ENCODE measurements around the gene SOS2. TPM values are rescaled to one million over a fixed set of nuclear protein-coding genes. Genes with fewer than 3 reads are reported as not detected.
"Not testable (repeated sequence)": the region's sequence is repeated elsewhere in the genome, so short reads cannot be mapped to it uniquely, and the experiment has no call there.

Gene SOS2
- total RNA-seq, 1 experiment from 2014 or later, result 14.9 TPM

DNA sequence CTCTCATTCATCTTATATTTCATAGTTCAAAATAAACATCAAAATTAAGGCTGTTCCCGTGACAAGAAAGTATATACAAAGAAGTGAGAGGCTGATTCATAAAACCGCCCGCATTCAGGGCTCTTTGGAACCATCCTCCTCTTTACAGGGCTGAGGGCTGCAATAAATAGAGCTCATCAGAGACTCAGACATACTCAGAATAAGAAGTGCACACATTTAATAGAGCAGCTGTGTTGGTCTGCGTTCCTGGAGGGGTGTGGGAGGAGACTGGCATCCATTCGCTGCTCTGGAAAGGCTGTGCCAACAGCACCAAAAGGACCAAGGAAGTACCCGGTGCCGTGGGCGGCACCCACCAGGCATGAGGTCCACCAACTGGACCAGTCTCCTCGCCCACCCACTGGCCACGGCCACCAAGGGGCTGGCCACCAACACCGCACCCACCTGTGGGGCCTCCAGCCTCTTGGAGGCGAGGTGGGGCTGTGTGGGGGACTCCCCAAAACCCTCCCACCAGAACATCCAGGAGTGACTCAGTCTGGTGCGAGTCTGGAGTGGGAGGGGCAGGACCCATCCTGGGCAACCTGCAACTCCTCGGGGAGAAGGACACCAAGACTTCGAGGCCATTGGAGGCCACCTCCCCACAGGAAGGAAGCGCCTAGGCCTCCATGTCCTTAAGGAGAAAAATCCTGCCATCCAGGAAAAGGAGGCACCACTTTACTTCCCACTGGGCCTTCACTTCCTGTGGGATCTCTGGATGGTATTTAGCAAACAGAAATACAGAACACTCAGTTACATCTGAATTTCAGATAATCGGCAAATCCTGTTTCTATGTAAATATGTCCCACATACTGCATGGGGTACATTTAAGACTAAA is 147.7 kb downstream of the SOS2 start:
- no peak for DNase-seq
- Histone ChIP-seq H3K36me3 (ENCODE audit: low read depth) (no peaks in the 10 kb centered on the region), H3K9me2 (ENCODE audit: insufficient read depth) (no peaks in the 10 kb centered on the region), H4K20me1 (ENCODE audit: insufficient read depth) (no peaks in the 10 kb centered on the region), H3K27ac (no peak overlapping the region), H2AFZ (no peak overlapping the region), H3K9me3 (ENCODE audit: insufficient read depth, low read depth) (no peaks in the 10 kb centered on the region), H3K79me2 (ENCODE audit: low read depth) (no peaks in the 10 kb centered on the region), H3K27me3 (ENCODE audit: insufficient read depth, low read depth) (no peaks in the 10 kb centered on the region), H3K4me1 (replicated peaks; ENCODE audit: insufficient read depth) (no peaks in the 10 kb centered on the region; the same call in 1 of the 2 replicates), H3F3A (ENCODE audit: insufficient read depth, low read depth) (peaks cover 4% of the 10 kb centered on the region; the same call in 1 of the 2 replicates), H3K4me2 (no peak overlapping the region), H3K4me3 (no peak overlapping the region)
- CTCF ChIA-PET, result no interaction called here
- POLR2A ChIA-PET (ENCODE audit: unreplicated experiment), result no interaction called here
- intact Hi-C loops (cut with micrococcal nuclease; ENCODE audit: unreplicated experiment), result no loop called here
- TF ChIP-seq, protein P1, sequence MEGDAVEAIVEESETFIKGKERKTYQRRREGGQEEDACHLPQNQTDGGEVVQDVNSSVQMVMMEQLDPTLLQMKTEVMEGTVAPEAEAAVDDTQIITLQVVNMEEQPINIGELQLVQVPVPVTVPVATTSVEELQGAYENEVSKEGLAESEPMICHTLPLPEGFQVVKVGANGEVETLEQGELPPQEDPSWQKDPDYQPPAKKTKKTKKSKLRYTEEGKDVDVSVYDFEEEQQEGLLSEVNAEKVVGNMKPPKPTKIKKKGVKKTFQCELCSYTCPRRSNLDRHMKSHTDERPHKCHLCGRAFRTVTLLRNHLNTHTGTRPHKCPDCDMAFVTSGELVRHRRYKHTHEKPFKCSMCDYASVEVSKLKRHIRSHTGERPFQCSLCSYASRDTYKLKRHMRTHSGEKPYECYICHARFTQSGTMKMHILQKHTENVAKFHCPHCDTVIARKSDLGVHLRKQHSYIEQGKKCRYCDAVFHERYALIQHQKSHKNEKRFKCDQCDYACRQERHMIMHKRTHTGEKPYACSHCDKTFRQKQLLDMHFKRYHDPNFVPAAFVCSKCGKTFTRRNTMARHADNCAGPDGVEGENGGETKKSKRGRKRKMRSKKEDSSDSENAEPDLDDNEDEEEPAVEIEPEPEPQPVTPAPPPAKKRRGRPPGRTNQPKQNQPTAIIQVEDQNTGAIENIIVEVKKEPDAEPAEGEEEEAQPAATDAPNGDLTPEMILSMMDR (conservative IDR thresholded peaks at IDR 0.05), result no peak
- no peak for TF ChIP-seq EZH2 (IDR thresholded peaks at IDR 0.05; ENCODE audit: low read depth)
- BruUV-seq (replicated peaks), result no TSS peak

DNA sequence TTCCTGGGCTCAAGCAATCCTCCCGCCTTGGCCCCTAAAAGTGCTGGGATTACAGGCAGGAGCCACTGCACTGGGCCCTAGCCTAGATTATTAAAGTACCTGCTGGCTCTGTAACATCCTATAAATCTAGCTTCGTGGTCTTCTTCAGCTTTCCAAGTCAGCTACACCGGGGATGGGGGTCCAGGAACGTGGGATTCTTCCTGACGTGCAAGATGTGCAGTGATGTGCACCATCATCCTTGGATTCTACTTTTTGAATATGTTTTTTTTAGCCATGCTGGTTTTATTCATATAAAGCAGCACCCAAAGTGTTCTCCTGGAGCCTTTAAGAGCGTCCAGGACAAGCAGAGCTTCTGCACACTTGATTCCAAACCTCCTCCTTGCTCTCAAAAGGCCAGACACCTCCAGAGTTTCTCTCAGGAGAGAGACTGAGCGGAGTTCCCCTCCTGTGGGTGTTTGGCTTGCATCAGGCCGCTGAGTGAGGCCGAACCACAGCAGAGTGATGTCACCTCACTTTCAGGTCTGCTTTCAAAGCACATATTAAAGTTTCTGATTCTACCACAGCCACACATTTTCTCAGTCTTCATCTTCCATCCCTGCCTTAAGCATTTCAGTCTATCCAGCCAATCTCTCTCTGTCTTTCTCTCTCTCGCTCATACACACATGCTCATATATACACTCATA is 148.5 kb downstream of the SOS2 start:
- H3K27ac ChIP-seq, result no peak overlapping the region
- H3K36me3 ChIP-seq (ENCODE audit: low read depth), result no peaks in the 10 kb centered on the region
- peaks cover 4% of the 10 kb centered on the region; the same call in 1 of the 2 replicates for H3F3A ChIP-seq (ENCODE audit: insufficient read depth, low read depth)
- BruUV-seq (replicated peaks), result no TSS peak
- intact Hi-C loops (cut with micrococcal nuclease; ENCODE audit: unreplicated experiment), result no loop called here
- no peaks in the 10 kb centered on the region for H3K9me3 ChIP-seq (ENCODE audit: insufficient read depth, low read depth)
- POLR2A ChIA-PET (ENCODE audit: unreplicated experiment), result no interaction called here
- DNase-seq, result no peak
- TF ChIP-seq, protein P1 (conservative IDR thresholded peaks at IDR 0.05), result no peak
- TF ChIP-seq EZH2 (IDR thresholded peaks at IDR 0.05; ENCODE audit: low read depth), result no peak
- H3K4me3 ChIP-seq, result no peak overlapping the region
- H3K79me2 ChIP-seq (ENCODE audit: low read depth), result no peaks in the 10 kb centered on the region
- H3K4me1 ChIP-seq (replicated peaks; ENCODE audit: insufficient read depth), result no peaks in the 10 kb centered on the region; the same call in 1 of the 2 replicates
- H4K20me1 ChIP-seq (ENCODE audit: insufficient read depth), result no peaks in the 10 kb centered on the region
- H2AFZ ChIP-seq, result no peak overlapping the region
- no peaks in the 10 kb centered on the region for H3K27me3 ChIP-seq (ENCODE audit: insufficient read depth, low read depth)
- CTCF ChIA-PET, result no interaction called here
- no peaks in the 10 kb centered on the region for H3K9me2 ChIP-seq (ENCODE audit: insufficient read depth)
- no peak overlapping the region for H3K4me2 ChIP-seq

DNA sequence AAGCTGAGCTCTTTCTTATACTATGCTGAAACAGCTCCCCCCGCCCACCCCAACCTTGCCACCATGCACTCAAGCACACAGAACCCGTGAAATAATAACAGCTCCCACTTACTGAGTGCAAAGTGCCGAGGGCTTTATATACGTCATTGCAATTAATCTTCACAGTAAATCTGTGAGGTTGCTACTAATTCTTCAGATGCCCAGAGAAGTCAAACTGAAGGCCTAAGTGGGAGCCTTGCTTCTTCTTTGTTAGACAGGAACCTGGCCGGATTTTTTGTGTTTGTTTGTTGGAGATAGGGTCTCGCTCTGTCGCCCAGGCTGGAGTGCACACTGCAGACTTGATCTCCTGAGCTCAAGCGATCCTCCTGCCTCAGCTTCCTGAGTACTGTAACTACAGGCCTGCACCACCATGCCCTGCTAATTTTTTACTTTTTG is 149.1 kb downstream of the SOS2 start:
- DNase-seq, result no peak
- Histone ChIP-seq H3K4me3 (no peak overlapping the region), H3F3A (ENCODE audit: insufficient read depth, low read depth) (peaks cover 4% of the 10 kb centered on the region; the same call in 1 of the 2 replicates), H3K27me3 (ENCODE audit: insufficient read depth, low read depth) (no peaks in the 10 kb centered on the region), H3K36me3 (ENCODE audit: low read depth) (no peaks in the 10 kb centered on the region), H3K79me2 (ENCODE audit: low read depth) (no peaks in the 10 kb centered on the region), H3K9me2 (ENCODE audit: insufficient read depth) (no peaks in the 10 kb centered on the region), H3K4me2 (no peak overlapping the region), H2AFZ (no peak overlapping the region), H3K9me3 (ENCODE audit: insufficient read depth, low read depth) (no peaks in the 10 kb centered on the region), H3K27ac (no peak overlapping the region), H3K4me1 (replicated peaks; ENCODE audit: insufficient read depth) (no peaks in the 10 kb centered on the region; the same call in 1 of the 2 replicates), H4K20me1 (ENCODE audit: insufficient read depth) (no peaks in the 10 kb centered on the region)
- ChIA-PET POLR2A (ENCODE audit: unreplicated experiment) (interaction anchor here (0.5 to 0.7 kb wide), 2 partner anchors 20 to 224 kb away, joined by 3 to 29 read pairs; no protein-coding TSS in a partner anchor), CTCF (no interaction called here)
- intact Hi-C loops (cut with micrococcal nuclease; ENCODE audit: unreplicated experiment), result no loop called here
- no TSS peak for BruUV-seq (replicated peaks)
- TF ChIP-seq EZH2 (IDR thresholded peaks at IDR 0.05; ENCODE audit: low read depth), result no peak
- TF ChIP-seq, protein P1 (conservative IDR thresholded peaks at IDR 0.05), result no peak

DNA sequence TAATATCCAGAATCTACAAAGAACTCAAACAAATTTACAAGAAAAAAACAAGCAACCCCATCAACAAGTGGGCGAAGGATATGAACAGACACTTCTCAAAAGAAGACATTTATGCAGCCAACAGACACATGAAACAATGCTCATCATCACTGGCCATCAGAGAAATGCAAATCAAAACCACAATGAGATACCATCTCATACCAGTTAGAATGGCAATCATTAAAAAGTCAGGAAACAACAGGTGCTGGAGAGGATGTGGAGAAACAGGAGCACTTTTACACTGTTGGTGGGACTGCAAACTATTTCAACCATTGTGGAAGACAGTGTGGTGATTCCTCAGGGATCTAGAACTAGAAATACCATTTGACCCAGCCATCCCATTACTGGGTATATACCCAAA is 152.3 kb downstream of the SOS2 start:
- H4K20me1 ChIP-seq (ENCODE audit: insufficient read depth); H3K4me2 ChIP-seq; H3K9me2 ChIP-seq (ENCODE audit: insufficient read depth); H3K27me3 ChIP-seq (ENCODE audit: insufficient read depth, low read depth); H3K36me3 ChIP-seq (ENCODE audit: low read depth); H3K79me2 ChIP-seq (ENCODE audit: low read depth); BruUV-seq (replicated peaks); H3K9me3 ChIP-seq (ENCODE audit: insufficient read depth, low read depth); DNase-seq; POLR2A ChIA-PET (ENCODE audit: unreplicated experiment); H3K27ac ChIP-seq; H3K4me3 ChIP-seq; CTCF ChIA-PET; H3K4me1 ChIP-seq (replicated peaks; ENCODE audit: insufficient read depth); H2AFZ ChIP-seq; H3F3A ChIP-seq (ENCODE audit: insufficient read depth, low read depth); intact Hi-C loops (cut with micrococcal nuclease; ENCODE audit: unreplicated experiment): not testable (repeated sequence)

DNA sequence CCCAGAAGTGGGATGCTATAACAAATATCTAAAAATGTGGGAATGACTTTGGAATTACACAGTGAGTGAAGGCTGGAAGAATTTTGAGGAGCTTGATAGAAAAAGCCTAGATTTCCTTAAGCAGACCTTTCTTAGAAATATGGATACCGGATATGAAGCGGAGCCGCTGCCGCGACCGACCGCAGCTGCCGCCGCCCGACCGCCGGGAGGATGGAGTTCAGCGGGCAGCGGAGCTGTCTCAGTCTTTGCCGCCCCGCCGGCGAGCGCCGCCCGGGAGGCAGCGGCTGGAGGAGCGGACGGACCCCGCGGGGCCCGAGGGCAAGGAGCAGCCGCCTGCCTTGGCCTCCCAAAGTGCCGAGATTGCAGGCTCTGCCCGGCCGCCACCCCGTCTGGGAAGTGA is 157.7 kb downstream of the SOS2 start:
- intact Hi-C loops (cut with micrococcal nuclease; ENCODE audit: unreplicated experiment); H3F3A ChIP-seq (ENCODE audit: insufficient read depth, low read depth); H3K27ac ChIP-seq; H3K79me2 ChIP-seq (ENCODE audit: low read depth); BruUV-seq (replicated peaks); CTCF ChIA-PET; H3K9me2 ChIP-seq (ENCODE audit: insufficient read depth); H2AFZ ChIP-seq; POLR2A ChIA-PET (ENCODE audit: unreplicated experiment); H3K4me1 ChIP-seq (replicated peaks; ENCODE audit: insufficient read depth); DNase-seq; H4K20me1 ChIP-seq (ENCODE audit: insufficient read depth); H3K36me3 ChIP-seq (ENCODE audit: low read depth); H3K4me2 ChIP-seq; H3K27me3 ChIP-seq (ENCODE audit: insufficient read depth, low read depth); H3K4me3 ChIP-seq; H3K9me3 ChIP-seq (ENCODE audit: insufficient read depth, low read depth): not testable (repeated sequence)

Measured in PC-9 (cell line).